ENCODE results near the gene PLEKHA6.

PLEKHA6 gene, protein sequence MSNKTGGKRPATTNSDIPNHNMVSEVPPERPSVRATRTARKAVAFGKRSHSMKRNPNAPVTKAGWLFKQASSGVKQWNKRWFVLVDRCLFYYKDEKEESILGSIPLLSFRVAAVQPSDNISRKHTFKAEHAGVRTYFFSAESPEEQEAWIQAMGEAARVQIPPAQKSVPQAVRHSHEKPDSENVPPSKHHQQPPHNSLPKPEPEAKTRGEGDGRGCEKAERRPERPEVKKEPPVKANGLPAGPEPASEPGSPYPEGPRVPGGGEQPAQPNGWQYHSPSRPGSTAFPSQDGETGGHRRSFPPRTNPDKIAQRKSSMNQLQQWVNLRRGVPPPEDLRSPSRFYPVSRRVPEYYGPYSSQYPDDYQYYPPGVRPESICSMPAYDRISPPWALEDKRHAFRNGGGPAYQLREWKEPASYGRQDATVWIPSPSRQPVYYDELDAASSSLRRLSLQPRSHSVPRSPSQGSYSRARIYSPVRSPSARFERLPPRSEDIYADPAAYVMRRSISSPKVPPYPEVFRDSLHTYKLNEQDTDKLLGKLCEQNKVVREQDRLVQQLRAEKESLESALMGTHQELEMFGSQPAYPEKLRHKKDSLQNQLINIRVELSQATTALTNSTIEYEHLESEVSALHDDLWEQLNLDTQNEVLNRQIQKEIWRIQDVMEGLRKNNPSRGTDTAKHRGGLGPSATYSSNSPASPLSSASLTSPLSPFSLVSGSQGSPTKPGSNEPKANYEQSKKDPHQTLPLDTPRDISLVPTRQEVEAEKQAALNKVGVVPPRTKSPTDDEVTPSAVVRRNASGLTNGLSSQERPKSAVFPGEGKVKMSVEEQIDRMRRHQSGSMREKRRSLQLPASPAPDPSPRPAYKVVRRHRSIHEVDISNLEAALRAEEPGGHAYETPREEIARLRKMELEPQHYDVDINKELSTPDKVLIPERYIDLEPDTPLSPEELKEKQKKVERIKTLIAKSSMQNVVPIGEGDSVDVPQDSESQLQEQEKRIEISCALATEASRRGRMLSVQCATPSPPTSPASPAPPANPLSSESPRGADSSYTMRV

DNA sequence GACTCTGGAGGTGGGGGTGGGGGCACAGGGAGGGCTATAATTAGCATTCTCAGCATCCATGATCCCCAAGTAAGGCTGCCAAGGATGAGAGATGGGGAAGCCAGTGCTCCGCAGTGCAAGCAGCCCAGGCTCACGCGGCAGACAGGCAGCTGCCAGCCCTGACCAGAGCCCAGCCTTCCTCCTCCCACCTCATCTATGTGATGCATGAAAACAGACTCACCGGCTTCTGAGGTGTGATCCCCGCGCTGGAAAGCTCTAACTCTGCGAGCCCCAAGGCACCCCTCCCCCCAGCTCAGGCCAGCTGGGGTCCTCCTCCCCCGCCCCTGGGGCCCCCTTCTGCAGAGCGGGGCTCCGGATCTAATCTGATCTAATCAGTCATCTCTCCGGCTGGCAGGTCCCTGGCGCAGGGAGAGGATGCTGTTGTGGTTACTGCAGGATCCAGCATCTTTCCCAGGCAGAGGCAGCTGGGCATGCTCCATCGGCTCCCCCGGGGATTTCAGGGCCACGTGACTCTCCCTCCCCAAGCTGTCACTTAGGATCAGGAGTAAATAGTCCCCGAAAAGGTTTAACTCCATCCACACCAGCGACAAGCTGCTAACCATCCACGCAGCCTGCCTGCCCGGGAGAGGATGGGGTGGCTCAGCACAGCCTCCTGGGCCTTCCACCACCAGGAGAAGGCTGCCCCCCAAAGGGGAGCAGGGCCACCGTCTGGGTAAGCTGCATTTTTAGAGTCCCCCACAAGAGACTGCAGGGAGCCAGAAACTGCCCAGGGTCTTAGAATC, at the start of gene PLEKHA6:
Gene PLEKHA6, minus strand, starts transcription at position 456 of the 782 bp plus-strand sequence. CDS start 86,202 bp downstream, outside the sequence.
- peak in 1 of 3 donors; percentile 21 for DNase-seq

DNA sequence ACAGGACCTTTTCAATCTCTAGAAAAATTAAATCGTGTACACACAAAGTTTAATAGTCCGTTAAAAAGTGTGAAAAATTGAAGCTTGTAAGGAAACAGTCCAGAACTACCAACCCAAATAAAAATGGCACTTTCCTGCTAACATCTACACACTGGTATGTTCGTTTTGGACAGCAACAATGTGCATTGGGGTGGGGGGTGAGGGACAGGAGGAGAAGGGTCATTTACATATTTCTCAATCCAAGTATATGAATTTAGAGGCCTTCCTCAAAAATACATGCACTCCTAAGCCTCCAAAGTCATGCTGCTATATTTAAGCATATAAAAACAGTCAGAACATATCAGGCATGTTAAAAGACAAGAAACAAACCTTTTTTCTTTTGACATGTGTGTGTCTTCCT, 49.4 kb upstream of the PLEKHA6 start:
- peak; percentile 35 to 47 (median 46) for DNase-seq

DNA sequence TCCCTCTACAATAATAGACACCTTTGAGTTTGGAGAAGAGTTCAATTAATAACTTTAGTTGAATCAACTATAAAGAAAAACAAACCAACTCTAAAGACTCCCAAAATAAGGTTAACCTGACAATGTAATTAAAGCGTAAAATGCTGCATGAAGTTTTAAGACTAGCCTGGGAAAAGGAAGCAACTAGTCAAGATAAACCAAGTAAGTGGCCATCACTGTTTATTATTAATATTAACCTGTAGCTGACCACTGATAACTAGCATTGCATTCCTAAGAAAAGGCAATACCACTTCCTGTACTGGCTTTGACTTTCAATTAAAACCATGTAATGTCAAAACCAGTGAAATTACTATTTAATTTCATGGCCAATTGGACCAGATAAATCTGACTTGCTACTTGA, 48.9 kb upstream of the PLEKHA6 start:
- no peak for DNase-seq

GRCh38 chr1:204408074-204408507, 48.4 kb upstream of the PLEKHA6 start:
- peak in 2 of 3 donors; percentile 42 to 43 for DNase-seq

GRCh38 chr1:204407295-204407971, 47.7 kb upstream of the PLEKHA6 start:
- DNase-seq: no peak

- no peak for DNase-seq
Measured at GRCh38 chr1:204406621-204407020, 46.9 kb upstream of the PLEKHA6 start.

DNA sequence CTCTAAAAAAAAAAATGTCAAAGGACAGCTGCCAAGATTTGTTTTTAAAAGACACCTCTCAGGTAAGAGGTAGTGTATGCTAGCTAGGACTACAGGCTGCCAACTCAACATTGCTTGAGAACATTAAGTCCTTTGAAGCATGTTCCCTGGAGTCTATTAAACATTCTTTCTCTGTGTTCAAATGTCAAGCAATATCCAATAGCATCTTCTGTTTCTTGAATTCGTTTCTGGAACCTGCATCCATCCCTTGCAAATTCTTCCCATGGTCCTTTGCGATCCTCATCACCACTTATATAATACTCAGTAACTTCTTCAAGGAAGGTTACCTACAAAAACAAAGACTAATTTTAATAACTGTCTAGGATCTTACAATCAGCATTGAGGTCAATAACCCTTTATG, 46.3 kb upstream of the PLEKHA6 start:
- no peak for DNase-seq

GRCh38 chr1:204404629-204405028, 44.9 kb upstream of the PLEKHA6 start:
- DNase-seq: no peak

DNA sequence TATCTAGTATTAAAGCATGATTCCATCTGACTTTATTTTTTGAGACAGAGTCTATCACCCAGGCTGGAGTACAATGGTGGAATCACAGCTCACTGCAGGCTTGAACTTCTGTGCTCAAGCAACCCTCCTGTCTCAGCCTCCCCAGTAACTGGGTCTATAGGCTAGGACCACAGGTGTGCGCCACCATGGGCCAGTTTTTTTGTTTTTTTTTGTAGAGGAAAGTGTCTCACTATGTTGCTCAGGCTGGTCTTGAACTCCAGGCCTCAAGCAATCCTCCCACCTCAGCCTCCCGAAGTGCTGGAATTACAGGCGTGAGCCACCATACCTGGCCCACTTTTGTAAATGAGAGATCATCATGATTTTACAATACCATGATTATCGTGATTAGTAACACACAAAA, 42.7 kb upstream of the PLEKHA6 start:
- no peak for DNase-seq

GRCh38 chr1:204401730-204402129, 42.0 kb upstream of the PLEKHA6 start:
- no peak for DNase-seq

DNA sequence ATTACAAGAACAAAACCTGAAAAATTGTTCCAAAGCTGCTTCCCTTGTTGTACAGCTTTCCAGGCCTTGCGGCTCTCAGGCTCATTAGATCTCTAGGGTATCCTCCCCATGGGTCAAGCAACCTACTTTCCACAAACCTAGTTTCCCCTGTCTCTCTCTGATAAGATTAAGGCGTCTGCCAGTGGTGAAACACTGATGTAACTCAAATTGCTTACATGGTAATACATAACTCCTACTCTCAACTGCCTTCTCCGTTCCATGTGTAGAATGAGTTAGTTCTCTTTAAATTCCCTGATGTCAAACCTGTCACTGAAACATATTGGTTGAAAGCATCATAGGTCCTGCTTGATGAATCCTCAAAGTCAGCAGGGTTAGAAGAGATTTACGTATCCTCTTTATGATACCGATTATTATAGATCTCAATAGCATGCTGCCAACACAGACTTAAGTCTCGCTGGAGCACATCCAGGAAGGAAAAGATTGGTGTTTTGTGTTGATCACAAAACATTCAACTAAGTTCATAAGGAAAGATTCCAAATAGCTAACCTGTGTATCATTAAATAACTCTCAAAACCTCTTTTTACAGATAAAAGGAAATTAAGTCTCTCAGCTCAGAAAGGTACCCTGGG, 41.3 kb upstream of the PLEKHA6 start:
- no peak for DNase-seq

DNA sequence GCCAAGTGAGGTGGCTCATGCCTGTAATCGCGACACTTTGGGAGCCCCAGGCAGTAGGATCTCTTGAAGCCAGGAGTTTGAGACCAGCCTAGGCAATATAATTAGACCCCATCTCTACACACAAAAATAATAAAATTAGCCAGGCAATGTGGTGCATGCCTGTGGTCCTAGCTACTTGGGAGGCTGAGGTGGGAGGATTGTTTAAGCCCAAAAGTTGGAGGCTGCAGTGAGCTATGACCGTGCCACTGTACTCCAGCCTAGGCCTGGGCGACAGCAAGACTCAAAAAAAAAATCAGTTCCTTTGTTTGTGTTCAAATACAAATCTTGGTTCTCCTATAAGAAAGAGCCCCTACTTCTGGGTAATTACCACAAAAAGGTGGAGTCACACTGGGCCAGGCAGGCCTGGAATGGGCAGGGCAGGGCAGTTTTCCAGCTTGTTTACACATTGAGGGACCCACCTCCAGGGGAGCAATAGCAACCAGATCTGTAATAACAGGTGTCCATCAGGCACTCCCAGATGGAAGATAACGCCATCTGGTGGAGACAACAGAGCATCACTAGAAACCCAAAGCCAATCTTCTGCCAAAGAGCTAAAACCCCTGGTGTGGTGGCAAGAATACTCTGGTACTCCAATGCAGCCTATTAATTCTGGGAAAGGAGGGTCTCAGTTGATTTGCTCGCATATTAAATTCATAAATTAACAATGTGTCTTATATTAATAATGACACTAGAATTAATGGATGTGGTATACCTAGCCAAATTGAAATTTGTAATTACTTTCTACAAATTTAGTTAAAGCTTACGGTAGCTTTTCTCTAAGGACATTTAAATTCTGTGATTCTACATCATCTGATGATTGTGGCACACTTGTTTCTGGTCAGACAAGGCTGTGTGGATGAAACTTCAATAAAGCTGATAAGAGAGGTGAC, 38.7 kb upstream of the PLEKHA6 start:
- DNase-seq: peak; percentile 69 to 78 (median 74)

GRCh38 chr1:204396015-204396583, 36.4 kb upstream of the PLEKHA6 start:
- no peak for DNase-seq

DNA sequence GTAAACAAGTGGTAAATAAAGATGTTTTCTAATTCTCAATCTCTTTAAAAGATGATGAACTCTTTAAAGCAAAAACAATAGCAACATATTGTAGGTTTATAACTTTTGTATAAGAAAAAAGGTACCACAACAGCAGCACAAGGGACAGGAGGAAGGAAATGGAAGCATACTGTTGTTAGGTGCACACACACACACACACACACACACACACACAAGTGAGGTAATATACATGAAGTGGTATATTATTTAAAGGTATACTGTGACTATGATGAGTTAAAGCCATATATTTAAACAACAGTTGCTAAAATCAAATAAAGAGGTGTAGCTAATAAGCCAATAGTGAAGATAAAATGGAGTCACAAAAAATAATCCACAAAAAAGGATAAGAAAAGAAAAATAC, 31.9 kb upstream of the PLEKHA6 start:
- no peak for DNase-seq

DNA sequence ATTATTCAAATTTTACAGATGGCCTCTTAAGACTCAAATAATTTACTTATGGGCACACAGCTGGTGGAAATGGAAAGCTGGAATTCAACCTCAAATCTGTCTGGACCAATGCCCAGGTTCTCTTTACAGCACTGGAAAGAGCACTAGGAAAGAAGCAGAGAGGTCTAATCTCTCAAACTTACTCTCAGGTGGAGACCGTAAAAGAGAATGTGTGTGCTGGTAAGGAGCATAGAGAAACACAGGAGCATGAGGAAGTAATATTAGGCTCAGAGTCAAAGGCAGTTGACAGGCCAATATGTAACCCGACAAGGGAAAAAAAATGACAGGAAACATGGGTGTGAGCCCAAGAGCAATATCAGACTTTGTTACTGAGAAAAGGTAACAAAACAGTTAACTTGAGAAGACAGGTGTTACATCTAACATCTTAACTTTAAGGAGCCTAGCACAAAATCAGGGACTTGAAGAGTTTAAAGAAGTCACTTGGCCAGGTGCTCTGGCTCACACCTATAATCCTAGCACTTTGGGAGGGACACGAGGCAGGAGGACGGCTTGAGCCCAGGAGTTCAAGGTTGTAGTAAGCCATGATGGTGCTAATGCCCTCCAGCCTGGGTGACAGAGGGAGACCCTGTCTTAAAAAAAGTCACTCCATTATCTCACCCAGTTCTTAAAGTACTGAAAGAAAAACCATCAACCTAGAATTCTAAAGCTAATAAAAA, 31.2 kb upstream of the PLEKHA6 start:
- no peak for DNase-seq

GRCh38 chr1:204385727-204386126, 26.0 kb upstream of the PLEKHA6 start:
- DNase-seq: no peak

DNA sequence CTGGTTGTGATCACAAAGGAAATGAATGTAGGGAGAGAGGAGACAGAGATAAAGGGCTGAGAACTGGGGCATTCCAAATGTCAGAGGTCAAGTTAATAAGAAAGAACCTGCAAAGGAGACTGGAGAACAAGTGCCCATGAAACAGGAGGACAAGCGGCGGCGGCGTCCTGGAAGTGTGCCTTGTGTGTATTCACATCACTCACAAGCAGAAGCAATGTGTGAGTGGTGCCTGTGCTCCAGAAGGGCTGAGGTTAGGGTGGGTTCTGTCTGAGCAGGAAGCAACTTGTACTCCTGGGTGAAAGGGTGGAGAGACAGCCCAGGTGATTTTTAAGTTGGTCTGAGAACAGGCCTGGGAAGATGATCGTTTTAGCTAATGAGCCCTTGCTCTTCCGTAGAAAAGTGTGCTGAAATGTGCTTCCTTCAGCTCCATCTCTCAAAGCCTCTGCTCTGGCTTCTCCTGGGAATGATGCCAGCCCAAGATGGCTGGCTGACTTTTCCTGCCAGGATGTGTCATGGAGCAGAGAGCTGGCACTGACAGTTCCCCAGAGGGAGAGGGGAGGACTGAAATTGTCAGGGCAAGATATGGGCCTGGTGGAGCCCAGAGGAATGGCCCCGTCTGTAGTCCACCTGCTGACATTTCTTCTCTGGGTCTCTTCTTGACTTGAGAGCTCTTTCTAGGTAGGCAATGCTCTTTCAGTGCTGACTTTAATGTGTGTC, 25.1 kb upstream of the PLEKHA6 start:
- DNase-seq: no peak

DNA sequence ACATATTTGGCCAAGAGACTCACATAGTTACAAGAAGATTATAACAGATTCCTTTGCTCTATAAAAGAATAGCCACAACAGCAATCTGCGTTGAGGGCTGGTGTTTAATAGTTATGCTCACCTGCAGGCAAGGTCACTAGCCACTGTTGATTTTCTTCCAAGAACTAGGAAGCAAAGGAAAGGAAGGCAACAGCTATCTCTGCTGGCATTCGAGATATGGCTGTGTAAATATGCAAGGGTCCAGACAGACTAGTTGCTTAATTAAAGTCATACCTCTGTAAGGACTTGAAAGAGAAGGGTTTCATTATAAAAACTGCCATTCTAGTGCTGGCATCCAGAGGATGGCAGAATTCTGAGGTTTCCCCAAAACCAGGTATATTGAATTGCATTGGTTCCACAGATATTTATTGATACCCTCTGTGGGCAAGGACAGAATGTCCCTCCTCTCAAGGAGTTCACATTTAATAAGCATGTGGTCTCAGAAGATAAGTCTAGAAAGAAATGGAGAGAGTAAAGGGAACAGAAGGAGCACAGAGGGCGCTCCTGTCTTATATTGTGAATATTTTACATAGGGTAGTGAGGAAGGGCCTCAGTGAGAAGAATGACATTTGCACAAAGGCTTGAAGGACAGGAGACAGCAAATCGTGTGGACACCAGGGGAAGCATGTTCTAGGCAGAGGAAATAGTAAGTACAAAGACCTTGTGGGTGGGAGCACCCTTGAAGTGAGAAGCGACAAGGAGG, 23.6 kb upstream of the PLEKHA6 start:
- no peak for DNase-seq
